NB4 (cell line): ENCODE measurements around the gene RBM20.

ENCODE experiments used
- MAX ChIP-seq: IDR thresholded peaks from 2 replicates; pipeline ENCODE4 v1.6.1; 2011; ENCODE audit warnings: low read depth, low read length
- MYC ChIP-seq: IDR thresholded peaks from 2 replicates; pipeline ENCODE4 v1.6.1; 2011; ENCODE audit warnings: low read depth, low read length
- POLR2A ChIP-seq: IDR thresholded peaks from 2 replicates; pipeline ENCODE4 v1.6.1; 2011; ENCODE audit warnings: mild to moderate bottlenecking; ENCODE audit not compliant: insufficient read length; ENCODE audit errors: extremely low read depth
- TF ChIP-seq, protein P1 (sequence below): IDR thresholded peaks from one replicate; pipeline ENCODE4 v1.5.1; 2012; ENCODE audit warnings: low read depth, low read length

DNA sequence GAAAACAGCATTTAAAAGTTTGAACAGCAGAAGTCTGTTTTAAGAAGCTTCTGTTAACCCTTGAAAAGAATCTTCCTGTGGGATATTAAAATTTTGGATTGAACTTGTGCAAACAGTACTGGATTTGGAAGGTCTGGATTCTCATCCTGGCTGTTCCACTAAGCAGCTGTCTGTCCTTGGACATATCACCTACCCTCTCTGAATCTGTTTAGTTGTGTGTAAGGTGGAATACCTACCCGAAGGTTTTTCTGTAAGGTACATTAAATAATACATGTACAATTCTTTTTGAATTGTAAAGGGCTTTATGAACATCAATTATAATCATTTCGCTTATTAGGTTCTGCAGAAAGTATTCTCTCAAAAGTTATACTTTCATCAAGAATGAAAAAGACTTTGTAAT lies 229.8 kb downstream of the RBM20 start:
- TF ChIP-seq, protein P1, sequence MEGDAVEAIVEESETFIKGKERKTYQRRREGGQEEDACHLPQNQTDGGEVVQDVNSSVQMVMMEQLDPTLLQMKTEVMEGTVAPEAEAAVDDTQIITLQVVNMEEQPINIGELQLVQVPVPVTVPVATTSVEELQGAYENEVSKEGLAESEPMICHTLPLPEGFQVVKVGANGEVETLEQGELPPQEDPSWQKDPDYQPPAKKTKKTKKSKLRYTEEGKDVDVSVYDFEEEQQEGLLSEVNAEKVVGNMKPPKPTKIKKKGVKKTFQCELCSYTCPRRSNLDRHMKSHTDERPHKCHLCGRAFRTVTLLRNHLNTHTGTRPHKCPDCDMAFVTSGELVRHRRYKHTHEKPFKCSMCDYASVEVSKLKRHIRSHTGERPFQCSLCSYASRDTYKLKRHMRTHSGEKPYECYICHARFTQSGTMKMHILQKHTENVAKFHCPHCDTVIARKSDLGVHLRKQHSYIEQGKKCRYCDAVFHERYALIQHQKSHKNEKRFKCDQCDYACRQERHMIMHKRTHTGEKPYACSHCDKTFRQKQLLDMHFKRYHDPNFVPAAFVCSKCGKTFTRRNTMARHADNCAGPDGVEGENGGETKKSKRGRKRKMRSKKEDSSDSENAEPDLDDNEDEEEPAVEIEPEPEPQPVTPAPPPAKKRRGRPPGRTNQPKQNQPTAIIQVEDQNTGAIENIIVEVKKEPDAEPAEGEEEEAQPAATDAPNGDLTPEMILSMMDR, result no peak
- no peak for TF ChIP-seq POLR2A
- no peak for TF ChIP-seq MAX
- no peak for TF ChIP-seq MYC
